PFSK-1 (cell line): Measurements from ENCODE around the gene WIPF3.

Experiments used
- FOXP2 ChIP-seq: optimal IDR thresholded peaks from 2 replicates; pipeline ENCODE3; 2011; ENCODE audit warnings: borderline replicate concordance, control low read depth, inconsistent platforms; ENCODE audit not compliant: insufficient read depth; ENCODE audit errors: extremely low read length, extremely low read depth
- POLR2AphosphoS5 ChIP-seq: IDR thresholded peaks from 2 replicates; pipeline ENCODE4 v1.6.1; 2012; ENCODE audit warnings: low read depth, mild to moderate bottlenecking, control low read depth, low read length, moderate library complexity
- SIN3A ChIP-seq: IDR thresholded peaks from 2 replicates; pipeline ENCODE4 v1.6.1; 2012; ENCODE audit warnings: mild to moderate bottlenecking, low read length, moderate library complexity, borderline replicate concordance; ENCODE audit not compliant: insufficient read depth
- TAF1 ChIP-seq: IDR thresholded peaks from 2 replicates; pipeline ENCODE4 v1.6.1; 2012; ENCODE audit warnings: low read length, control low read depth, borderline replicate concordance; ENCODE audit not compliant: insufficient read depth
- TF ChIP-seq, protein P1 (sequence below), 2 experiments: IDR thresholded peaks; 2 replicates each; pipeline versions ENCODE4 v1.6.1 to v1.8.0; 2011 to 2012; ENCODE audit warnings: low read depth in 2 of 2, low read length in 2 of 2, control low read depth in 1 of 2, inconsistent platforms in 1 of 2, mild to moderate bottlenecking in 1 of 2, moderate library complexity in 1 of 2; ENCODE audit not compliant: insufficient read depth in 1 of 2

GRCh38 chr7:29764227-29764626 lies 42.1 kb upstream of the WIPF3 start:
- TF ChIP-seq POLR2AphosphoS5 (no peak), SIN3A (no peak), TAF1 (no peak), FOXP2 (no peak)
- TF ChIP-seq, protein P1, sequence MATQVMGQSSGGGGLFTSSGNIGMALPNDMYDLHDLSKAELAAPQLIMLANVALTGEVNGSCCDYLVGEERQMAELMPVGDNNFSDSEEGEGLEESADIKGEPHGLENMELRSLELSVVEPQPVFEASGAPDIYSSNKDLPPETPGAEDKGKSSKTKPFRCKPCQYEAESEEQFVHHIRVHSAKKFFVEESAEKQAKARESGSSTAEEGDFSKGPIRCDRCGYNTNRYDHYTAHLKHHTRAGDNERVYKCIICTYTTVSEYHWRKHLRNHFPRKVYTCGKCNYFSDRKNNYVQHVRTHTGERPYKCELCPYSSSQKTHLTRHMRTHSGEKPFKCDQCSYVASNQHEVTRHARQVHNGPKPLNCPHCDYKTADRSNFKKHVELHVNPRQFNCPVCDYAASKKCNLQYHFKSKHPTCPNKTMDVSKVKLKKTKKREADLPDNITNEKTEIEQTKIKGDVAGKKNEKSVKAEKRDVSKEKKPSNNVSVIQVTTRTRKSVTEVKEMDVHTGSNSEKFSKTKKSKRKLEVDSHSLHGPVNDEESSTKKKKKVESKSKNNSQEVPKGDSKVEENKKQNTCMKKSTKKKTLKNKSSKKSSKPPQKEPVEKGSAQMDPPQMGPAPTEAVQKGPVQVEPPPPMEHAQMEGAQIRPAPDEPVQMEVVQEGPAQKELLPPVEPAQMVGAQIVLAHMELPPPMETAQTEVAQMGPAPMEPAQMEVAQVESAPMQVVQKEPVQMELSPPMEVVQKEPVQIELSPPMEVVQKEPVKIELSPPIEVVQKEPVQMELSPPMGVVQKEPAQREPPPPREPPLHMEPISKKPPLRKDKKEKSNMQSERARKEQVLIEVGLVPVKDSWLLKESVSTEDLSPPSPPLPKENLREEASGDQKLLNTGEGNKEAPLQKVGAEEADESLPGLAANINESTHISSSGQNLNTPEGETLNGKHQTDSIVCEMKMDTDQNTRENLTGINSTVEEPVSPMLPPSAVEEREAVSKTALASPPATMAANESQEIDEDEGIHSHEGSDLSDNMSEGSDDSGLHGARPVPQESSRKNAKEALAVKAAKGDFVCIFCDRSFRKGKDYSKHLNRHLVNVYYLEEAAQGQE (IDR thresholded peaks at IDR 0.05; ENCODE audit: insufficient read depth in 1 of 2, low read depth in 2 of 2, low read length in 2 of 2): no peak
